Neuron (in vitro differentiated cells): Measurements from ENCODE around the gene KCND3.

ENCODE experiments used
- H2AFZ ChIP-seq: one replicate; pipeline ENCODE4 v1.6.1; 2013; ENCODE audit warnings: low read depth, mild to moderate bottlenecking, inconsistent platforms, low read length, moderate library complexity
- H3K27me3 ChIP-seq: one replicate; pipeline ENCODE4 v1.6.1; 2013; ENCODE audit warnings: low read length; ENCODE audit not compliant: insufficient read depth
- H3K36me3 ChIP-seq: one replicate; pipeline ENCODE4 v1.6.1; 2013; ENCODE audit warnings: low read length; ENCODE audit not compliant: insufficient read depth
- H3K4me1 ChIP-seq: one replicate; pipeline ENCODE4 v1.6.1; 2013; ENCODE audit warnings: low read length; ENCODE audit not compliant: insufficient read depth
- H3K4me3 ChIP-seq: 2 replicates; pipeline ENCODE4 v1.5.1; 2013; ENCODE audit warnings: mild to moderate bottlenecking, low read length, moderate library complexity
- H3K9me3 ChIP-seq: one replicate; pipeline ENCODE4 v1.6.1; 2013; ENCODE audit warnings: low read length

The KCND3 gene

DNA sequence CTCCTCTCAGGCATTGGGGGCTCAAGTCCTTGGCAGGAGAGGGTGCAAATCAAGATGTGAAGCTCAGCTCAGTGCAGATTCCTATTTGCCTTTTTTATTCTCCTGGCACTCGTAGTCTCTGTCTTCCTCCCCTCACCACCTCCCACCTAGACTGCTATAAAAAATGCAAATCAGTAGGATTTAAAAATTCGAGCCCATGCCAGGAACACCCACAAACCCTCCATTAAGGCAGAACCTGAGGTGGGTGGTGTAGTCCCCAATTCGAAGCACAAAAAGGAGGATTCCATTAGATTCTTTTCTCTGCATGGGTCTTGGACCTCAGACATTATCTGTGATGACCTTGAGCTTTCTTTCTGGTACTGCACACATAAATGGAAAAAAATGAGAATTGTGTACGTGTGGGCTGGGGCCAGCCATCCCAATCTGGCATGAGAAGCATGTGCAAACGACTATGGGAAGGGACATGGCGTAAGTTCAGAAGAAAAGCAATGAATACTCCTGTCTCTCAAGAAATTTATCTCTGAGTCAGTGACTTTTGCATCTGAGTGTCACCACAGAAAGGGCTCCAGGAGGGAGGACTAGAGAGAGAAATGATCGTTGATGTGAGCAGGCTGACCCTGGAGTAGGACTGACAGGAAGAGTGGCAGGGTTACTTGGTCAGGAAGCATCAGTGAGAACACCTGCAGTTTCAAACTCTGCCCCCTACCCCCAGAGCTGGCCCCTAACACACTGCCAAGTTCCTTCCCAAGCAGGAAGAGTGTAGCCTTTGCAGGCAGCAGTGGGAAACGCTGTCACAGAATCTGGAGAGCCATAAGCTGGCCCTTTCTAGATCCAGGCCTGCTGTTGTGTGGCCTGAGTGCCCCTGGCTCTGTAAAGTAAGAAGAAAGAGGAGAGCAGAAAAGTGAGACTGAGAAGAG is 252.0 kb downstream of the KCND3 start:
- Histone ChIP-seq H3K36me3 (no peaks in the 10 kb centered on the region), H3K27me3 (no peaks in the 10 kb centered on the region), H2AFZ (no peak overlapping the region), H3K9me3 (no peaks in the 10 kb centered on the region), H3K4me1 (peaks cover 42% of the 10 kb centered on the region), H3K4me3 (peak overlapping the region; percentile 47)

GRCh38 chr1:111736548-111737215 is 252.8 kb downstream of the KCND3 start:
- peaks cover 42% of the 10 kb centered on the region for H3K4me1 ChIP-seq

DNA sequence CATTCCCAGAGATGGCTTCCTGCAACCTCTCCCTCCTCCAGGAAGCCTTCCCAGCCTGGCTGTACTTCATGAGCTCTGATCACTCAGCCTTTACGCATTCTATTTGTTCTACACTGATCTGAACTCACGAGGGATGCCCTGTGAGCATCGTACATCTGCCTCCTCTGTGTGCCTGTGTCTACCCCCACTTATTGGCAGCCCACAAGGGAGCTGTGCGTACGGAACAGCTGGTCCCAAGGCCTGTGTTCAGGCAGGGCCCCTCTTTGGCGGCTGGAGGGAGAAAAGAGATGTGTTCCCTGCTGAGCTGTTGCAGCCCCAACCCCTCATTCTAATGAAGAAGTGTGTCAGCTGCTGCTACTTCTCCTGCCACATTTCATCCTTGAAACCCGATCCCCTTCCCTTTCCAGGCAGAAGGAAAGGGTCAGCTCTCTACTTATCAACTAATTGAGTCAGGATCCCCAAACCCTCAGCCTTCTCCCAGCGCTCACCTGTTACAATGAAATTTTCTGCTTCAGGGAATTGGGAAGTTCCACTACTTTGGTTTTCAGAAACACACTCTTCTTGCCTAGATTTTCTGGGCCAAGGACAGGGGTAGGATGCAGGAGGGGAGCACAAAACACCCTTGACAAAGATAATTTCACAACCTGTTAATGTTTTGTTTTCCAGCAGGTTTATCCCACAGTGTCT is 253.5 kb downstream of the KCND3 start:
- no peak overlapping the region for H3K4me3 ChIP-seq
- H3K36me3 ChIP-seq, result no peaks in the 10 kb centered on the region
- H3K27me3 ChIP-seq, result no peaks in the 10 kb centered on the region
- no peak overlapping the region for H2AFZ ChIP-seq
- H3K4me1 ChIP-seq, result peaks cover 42% of the 10 kb centered on the region
- H3K9me3 ChIP-seq, result no peaks in the 10 kb centered on the region

More at GRCh38 chr1:111736548-111737215, 252.8 kb downstream of the KCND3 start:
- no peaks in the 10 kb centered on the region for H3K9me3 ChIP-seq
- H2AFZ ChIP-seq, result no peak overlapping the region
- H3K4me3 ChIP-seq, result no peak overlapping the region
- no peaks in the 10 kb centered on the region for H3K27me3 ChIP-seq
- H3K36me3 ChIP-seq, result no peaks in the 10 kb centered on the region

DNA sequence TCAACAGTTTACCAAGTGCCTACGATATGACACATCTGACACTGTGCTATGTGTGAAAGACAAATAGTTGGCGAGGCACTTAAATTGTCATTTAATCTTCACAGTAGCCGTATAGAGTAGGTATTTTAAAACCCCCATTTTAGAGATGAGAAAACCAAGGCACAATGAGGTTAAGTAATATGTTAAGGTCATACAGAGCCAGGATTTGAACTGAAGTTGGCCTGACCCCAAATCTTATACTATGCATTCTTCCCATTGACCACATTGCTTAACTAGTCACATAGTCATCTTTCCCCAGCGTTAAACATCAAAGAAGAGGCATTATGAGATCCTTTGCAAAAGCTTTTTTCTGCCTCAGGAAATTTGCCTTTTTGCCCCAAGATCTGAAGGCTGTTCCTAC is 254.1 kb downstream of the KCND3 start:
- Histone ChIP-seq H2AFZ (no peak overlapping the region), H3K4me3 (no peak overlapping the region), H3K4me1 (peaks cover 42% of the 10 kb centered on the region)

DNA sequence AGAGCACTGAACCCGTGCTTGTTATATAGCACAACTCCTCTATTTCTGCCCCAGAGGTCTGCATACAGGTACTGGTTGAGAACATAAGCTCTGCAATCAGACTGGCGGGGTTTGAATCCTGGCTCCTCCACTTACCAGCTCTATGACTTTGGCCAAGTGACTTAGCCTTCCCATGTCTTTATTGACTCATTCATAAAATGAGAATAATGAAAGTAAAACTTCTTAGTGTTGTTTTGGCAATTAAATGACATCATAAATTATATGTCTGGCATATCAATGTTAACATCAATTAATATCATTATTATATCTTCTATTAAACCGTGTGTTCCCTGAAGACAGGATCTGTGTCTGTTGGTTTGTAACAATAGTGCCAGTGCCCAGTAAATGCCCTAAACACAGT is 254.6 kb downstream of the KCND3 start:
- no peak overlapping the region for H3K4me3 ChIP-seq
- H3K4me1 ChIP-seq, result peaks cover 42% of the 10 kb centered on the region
- H3K27me3 ChIP-seq, result no peaks in the 10 kb centered on the region
- H2AFZ ChIP-seq, result no peak overlapping the region
- H3K9me3 ChIP-seq, result no peaks in the 10 kb centered on the region
- no peaks in the 10 kb centered on the region for H3K36me3 ChIP-seq

More for the DNA sequence above, 254.1 kb downstream of the KCND3 start:
- Histone ChIP-seq H3K9me3 (no peaks in the 10 kb centered on the region), H3K27me3 (no peaks in the 10 kb centered on the region), H3K36me3 (no peaks in the 10 kb centered on the region)

GRCh38 chr1:111734426-111734825 is 255.0 kb downstream of the KCND3 start:
- H3K4me3 ChIP-seq, result no peak overlapping the region
- no peaks in the 10 kb centered on the region for H3K27me3 ChIP-seq
- H3K9me3 ChIP-seq, result no peaks in the 10 kb centered on the region
- H3K4me1 ChIP-seq, result peaks cover 44% of the 10 kb centered on the region
- no peaks in the 10 kb centered on the region for H3K36me3 ChIP-seq
- H2AFZ ChIP-seq, result no peak overlapping the region

DNA sequence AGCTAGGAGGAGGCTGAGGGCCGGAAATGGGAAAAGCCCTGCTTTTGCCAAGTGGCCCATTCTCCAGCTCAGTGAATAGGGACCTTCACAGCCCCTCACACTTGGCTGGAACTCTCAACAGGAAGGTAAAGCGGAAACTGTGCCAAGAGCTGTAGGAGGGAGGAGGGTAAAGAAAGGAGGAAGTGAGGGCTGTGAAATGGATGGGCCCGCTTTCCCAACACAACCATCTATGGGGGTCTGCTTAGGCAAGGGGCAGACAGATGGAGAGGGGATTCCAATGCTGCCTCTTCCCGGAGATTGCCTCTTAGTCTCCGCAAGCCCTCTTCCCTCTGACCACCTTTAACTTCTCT is 255.5 kb downstream of the KCND3 start:
- Histone ChIP-seq H3K4me3 (no peak overlapping the region), H3K27me3 (no peaks in the 10 kb centered on the region), H2AFZ (no peak overlapping the region), H3K9me3 (no peaks in the 10 kb centered on the region), H3K36me3 (no peaks in the 10 kb centered on the region), H3K4me1 (peaks cover 44% of the 10 kb centered on the region)

GRCh38 chr1:111733183-111733991 is 256.1 kb downstream of the KCND3 start:
- Histone ChIP-seq H3K36me3 (no peaks in the 10 kb centered on the region), H3K4me3 (no peak overlapping the region), H3K9me3 (no peaks in the 10 kb centered on the region), H3K4me1 (peaks cover 42% of the 10 kb centered on the region), H2AFZ (no peak overlapping the region), H3K27me3 (no peaks in the 10 kb centered on the region)

DNA sequence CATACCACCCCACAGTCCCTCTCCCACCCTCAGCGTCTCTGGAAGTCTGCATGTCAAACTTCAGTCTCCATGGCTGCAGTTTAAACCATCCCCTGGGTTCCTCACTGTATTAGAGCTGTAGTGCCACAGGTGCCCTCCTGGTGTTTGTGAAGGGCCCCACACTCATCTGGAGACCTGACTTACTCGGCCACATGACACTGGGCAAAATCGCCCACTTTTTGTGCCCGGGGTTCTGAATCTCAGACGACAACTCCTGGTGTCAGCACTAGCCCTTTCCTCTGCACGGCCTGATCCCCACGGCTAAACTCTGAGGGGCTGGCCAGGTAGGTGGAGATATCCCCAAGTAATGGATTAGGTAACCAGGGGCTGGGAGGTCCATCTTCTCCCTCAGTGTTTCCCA is 256.8 kb downstream of the KCND3 start:
- Histone ChIP-seq H3K4me3 (no peak overlapping the region), H3K4me1 (peaks cover 35% of the 10 kb centered on the region), H3K36me3 (no peaks in the 10 kb centered on the region), H3K9me3 (no peaks in the 10 kb centered on the region), H2AFZ (no peak overlapping the region), H3K27me3 (no peaks in the 10 kb centered on the region)

GRCh38 chr1:111731956-111732355 is 257.5 kb downstream of the KCND3 start:
- Histone ChIP-seq H3K9me3 (no peaks in the 10 kb centered on the region), H3K4me3 (no peak overlapping the region), H3K4me1 (peaks cover 28% of the 10 kb centered on the region), H2AFZ (no peak overlapping the region), H3K36me3 (peaks cover 3% of the 10 kb centered on the region), H3K27me3 (no peaks in the 10 kb centered on the region)

- H3K4me3 ChIP-seq, result no peak overlapping the region
- peaks cover 6% of the 10 kb centered on the region for H3K36me3 ChIP-seq
- H3K9me3 ChIP-seq, result no peaks in the 10 kb centered on the region
- H2AFZ ChIP-seq, result no peak overlapping the region
- H3K4me1 ChIP-seq, result peaks cover 15% of the 10 kb centered on the region
- no peaks in the 10 kb centered on the region for H3K27me3 ChIP-seq
These were observed 258.8 kb downstream of the KCND3 start for GRCh38 chr1:111730706-111731105.

DNA sequence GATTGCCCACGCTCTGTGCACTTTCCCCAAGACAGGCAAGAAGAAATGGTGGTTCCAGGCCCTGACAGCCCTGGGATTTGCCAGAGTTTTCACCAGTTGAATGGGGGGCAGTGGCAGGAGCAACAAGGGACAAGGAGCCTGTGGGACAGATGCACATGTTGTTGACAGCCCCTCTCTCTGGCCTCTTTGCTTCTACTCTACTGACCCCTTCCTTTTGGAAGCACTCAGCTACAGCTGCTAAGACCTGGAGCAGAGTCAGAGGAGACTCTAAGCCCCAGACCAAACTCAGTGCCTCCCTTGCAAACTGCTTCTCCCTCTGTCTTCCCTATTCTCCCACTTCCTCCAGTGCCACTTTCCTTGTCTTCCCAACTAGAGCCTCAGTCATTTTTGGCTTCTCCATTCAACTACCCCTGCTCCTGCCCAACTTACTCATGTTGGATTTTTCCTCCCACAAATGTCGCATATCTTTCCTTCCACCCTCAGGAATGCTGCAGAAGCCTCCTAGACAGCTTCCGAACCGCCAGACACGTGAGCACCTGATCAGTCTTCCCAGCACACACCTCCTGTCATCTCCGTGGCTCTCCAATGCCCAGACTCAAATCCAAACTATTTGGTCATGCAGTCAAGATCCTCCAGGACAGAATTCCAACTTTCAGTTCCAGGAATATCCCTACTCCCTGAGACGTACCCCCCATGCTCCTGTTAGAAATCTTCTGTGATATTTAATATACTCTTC is 259.4 kb downstream of the KCND3 start:
- no peaks in the 10 kb centered on the region for H3K27me3 ChIP-seq
- peaks cover 6% of the 10 kb centered on the region for H3K36me3 ChIP-seq
- no peaks in the 10 kb centered on the region for H3K9me3 ChIP-seq
- H3K4me3 ChIP-seq, result no peak overlapping the region
- no peak overlapping the region for H2AFZ ChIP-seq
- peaks cover 14% of the 10 kb centered on the region for H3K4me1 ChIP-seq
